ENCODE data around the gene CIRBP.

DNA sequence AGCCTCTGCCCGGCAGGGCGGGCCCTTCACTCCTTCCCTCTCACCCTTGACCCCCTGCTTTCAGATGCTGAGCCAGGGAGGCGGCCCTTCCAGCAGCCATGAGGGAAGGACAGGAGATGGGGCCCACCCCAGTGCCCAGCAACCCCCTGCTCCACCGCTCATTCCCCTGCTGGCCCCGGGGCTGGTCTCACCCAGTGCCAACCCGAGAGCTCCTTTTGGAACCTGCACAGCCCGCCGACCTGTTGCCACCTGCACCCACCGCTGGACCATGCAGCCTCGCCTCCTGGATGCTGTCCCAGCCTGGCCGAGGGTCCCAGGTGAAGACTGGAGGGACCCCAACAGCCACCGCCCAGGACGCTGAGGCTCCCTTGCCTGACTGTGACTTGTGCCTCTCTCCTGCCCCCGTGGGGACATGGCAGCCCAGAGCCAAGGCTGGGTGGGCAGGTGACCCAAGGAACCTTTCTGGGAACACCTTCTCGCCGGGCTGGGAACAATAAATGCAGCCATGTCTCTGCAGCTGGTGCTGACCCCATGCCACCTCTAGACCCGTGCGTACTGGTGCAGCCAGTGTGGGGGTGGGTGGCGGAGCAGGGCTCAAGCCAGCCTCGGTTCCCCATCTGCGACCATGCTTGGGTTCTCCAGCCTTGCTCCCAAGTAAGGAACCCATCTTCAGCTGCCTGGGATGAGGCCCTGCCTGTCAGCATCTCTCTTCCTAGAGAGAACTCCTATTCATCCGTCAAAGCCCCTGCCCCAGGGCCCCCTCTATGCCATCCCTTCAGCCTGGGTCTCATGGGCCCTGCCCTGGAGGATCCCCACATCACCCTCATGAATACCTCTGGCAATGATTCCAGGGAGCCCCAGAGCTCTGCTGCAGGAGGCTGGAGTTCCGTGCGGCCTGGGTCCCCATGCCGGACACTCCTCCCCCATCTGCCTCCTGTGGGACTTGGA is 9.9 kb downstream of the CIRBP start:
- TF ChIP-seq, protein P1, sequence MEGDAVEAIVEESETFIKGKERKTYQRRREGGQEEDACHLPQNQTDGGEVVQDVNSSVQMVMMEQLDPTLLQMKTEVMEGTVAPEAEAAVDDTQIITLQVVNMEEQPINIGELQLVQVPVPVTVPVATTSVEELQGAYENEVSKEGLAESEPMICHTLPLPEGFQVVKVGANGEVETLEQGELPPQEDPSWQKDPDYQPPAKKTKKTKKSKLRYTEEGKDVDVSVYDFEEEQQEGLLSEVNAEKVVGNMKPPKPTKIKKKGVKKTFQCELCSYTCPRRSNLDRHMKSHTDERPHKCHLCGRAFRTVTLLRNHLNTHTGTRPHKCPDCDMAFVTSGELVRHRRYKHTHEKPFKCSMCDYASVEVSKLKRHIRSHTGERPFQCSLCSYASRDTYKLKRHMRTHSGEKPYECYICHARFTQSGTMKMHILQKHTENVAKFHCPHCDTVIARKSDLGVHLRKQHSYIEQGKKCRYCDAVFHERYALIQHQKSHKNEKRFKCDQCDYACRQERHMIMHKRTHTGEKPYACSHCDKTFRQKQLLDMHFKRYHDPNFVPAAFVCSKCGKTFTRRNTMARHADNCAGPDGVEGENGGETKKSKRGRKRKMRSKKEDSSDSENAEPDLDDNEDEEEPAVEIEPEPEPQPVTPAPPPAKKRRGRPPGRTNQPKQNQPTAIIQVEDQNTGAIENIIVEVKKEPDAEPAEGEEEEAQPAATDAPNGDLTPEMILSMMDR (IDR thresholded peaks at IDR 0.05 in 4 of 5, conservative IDR thresholded peaks at IDR 0.05 in 1 of 5), result no peak
- TF ChIP-seq POLR2A (IDR thresholded peaks at IDR 0.05), result no peak
